Endothelial cell of umbilical vein (primary cell): ENCODE measurements around the gene SERPINA9. TPM values are rescaled to one million over a fixed set of nuclear protein-coding genes. Genes with fewer than 3 reads are reported as not detected.

Source experiments
- BruUV-seq: library from RNA; stranded (reverse); fragments of 400-500 nt; replicated peaks from 2 replicates; lab custom pipeline; 2021; lab: Mats Ljungman, UMichigan
- CTCF ChIA-PET: fragments of 300-600, 350-600 bp; sonication (Branson Sonifier 250); formaldehyde crosslinking; loops from one replicate; lab custom pipeline; 2021; ENCODE audit warnings: antibody characterized with exemption, inconsistent platforms; lab: Charles Lee
- POLR2A ChIA-PET: fragments of 300-600, 350-600 bp; sonication (Branson Sonifier 250); formaldehyde crosslinking; loops from one replicate; lab custom pipeline; 2021; ENCODE audit warnings: antibody characterized with exemption, inconsistent platforms; lab: Charles Lee
- DNase-seq: peaks from one replicate; pipeline ENCODE4 v3.0.0-alpha.2; 2011; ENCODE audit warnings: low read depth, low spot score
- FAIRE-seq: peaks from 2 replicates; lab custom pipeline; 2011; peaks lifted over from hg19 to GRCh38; lab: Jason Lieb, UNC
- H2AFZ ChIP-seq: 2 replicates; pipeline ENCODE4 v1.6.0; 2012; ENCODE audit warnings: low read depth, low read length, control low read depth, inconsistent platforms
- H3K27ac ChIP-seq: 2 replicates; pipeline ENCODE4 v1.5.1; 2011; ENCODE audit warnings: low read depth, mild to moderate bottlenecking, control low read depth, low read length, moderate library complexity; ENCODE audit not compliant: insufficient read depth
- H3K27me3 ChIP-seq, 2 experiments: 2 replicates each; pipeline versions ENCODE4 v1.6.0 to v1.6.1; 2011; ENCODE audit warnings: low read length in 2 of 2, mixed read lengths in 1 of 2; ENCODE audit not compliant: control insufficient read depth in 2 of 2, insufficient read depth in 2 of 2
- H3K36me3 ChIP-seq, 2 experiments: 2 replicates in 1 of 2; 3 replicates in 1 of 2; pipeline ENCODE4 v1.5.1; 2011; ENCODE audit warnings: low read length in 2 of 2, mild to moderate bottlenecking in 1 of 2, moderate library complexity in 1 of 2; ENCODE audit not compliant: control insufficient read depth in 2 of 2, insufficient read depth in 2 of 2; ENCODE audit errors: extremely low read depth in 1 of 2
- H3K4me1 ChIP-seq: 3 replicates; pipeline ENCODE4 v1.5.1; 2011; ENCODE audit warnings: mild to moderate bottlenecking, low read length; ENCODE audit not compliant: control insufficient read depth, insufficient read depth; ENCODE audit errors: extremely low read depth
- H3K4me2 ChIP-seq: 2 replicates; pipeline ENCODE4 v1.6.1; 2011; ENCODE audit warnings: low read length, control low read depth, mixed read lengths; ENCODE audit not compliant: insufficient read depth
- H3K4me3 ChIP-seq, 3 experiments: fragments of 200-600 bp in 1 of 3; sonication (generic), shearing (Covaris generic) in 1 of 3; replicated peaks in 1 of 3; 2 replicates each; pipeline ENCODE4 v1.5.1; 2011 to 2016; ENCODE audit warnings: control low read depth in 3 of 3, low read length in 3 of 3, mild to moderate bottlenecking in 2 of 3, inconsistent platforms in 1 of 3, low read depth in 1 of 3, moderate library complexity in 1 of 3; ENCODE audit not compliant: insufficient read depth in 1 of 3
- H3K79me2 ChIP-seq: 2 replicates; pipeline ENCODE4 v1.6.0; 2012; ENCODE audit warnings: low read length, inconsistent platforms; ENCODE audit not compliant: control insufficient read depth, insufficient read depth
- H3K9ac ChIP-seq: replicated peaks from 2 replicates; pipeline ENCODE3; 2011; ENCODE audit warnings: low read length, control low read depth; ENCODE audit not compliant: insufficient read depth; ENCODE audit errors: extremely low read depth
- H3K9me1 ChIP-seq: replicated peaks from 3 replicates; pipeline ENCODE4 v1.6.0; 2011; ENCODE audit warnings: mild to moderate bottlenecking, low read length; ENCODE audit not compliant: control insufficient read depth, insufficient read depth; ENCODE audit errors: extremely low read depth
- H3K9me3 ChIP-seq: replicated peaks from 2 replicates; pipeline ENCODE4 v1.5.1; 2012; ENCODE audit warnings: low read length, inconsistent platforms; ENCODE audit not compliant: control insufficient read depth, insufficient read depth
- H4K20me1 ChIP-seq: replicated peaks from 2 replicates; pipeline ENCODE3; 2011; ENCODE audit warnings: mild to moderate bottlenecking, low read length; ENCODE audit not compliant: control insufficient read depth, insufficient read depth; ENCODE audit errors: extremely low read depth
- CTCF ChIP-seq, 2 donors: IDR thresholded peaks; 1 replicate in 1 of 2; 2 replicates in 1 of 2; pipeline ENCODE4 v1.5.1; 2011; ENCODE audit warnings: low read length in 2 of 2, mild to moderate bottlenecking in 2 of 2, moderate library complexity in 2 of 2, control low read depth in 1 of 2, inconsistent platforms in 1 of 2, low read depth in 1 of 2; ENCODE audit not compliant: insufficient read depth in 1 of 2; ENCODE audit errors: extremely low read depth in 1 of 2
- EZH2 ChIP-seq: IDR thresholded peaks from 2 replicates; pipeline ENCODE4 v1.6.1; 2012; ENCODE audit warnings: borderline replicate concordance, low read depth, mild to moderate bottlenecking, moderate library complexity, low read length, inconsistent platforms; ENCODE audit not compliant: severe bottlenecking
- FOS ChIP-seq: IDR thresholded peaks from 2 replicates; pipeline ENCODE4 v1.6.1; 2011; ENCODE audit warnings: mild to moderate bottlenecking, low read length, moderate library complexity, borderline replicate concordance; ENCODE audit not compliant: insufficient read depth
- GATA2 ChIP-seq: IDR thresholded peaks from 2 replicates; pipeline ENCODE4 v1.7.0; 2011; ENCODE audit warnings: low read depth, mild to moderate bottlenecking, moderate library complexity, mixed read lengths, low read length; ENCODE audit not compliant: insufficient read length, insufficient read depth
- JUN ChIP-seq: IDR thresholded peaks from 2 replicates; pipeline ENCODE4 v1.6.1; 2011; ENCODE audit warnings: borderline replicate concordance, low read depth; ENCODE audit not compliant: insufficient read length, insufficient read depth
- MAX ChIP-seq: IDR thresholded peaks from 2 replicates; pipeline ENCODE4 v1.6.1; 2011; ENCODE audit not compliant: insufficient read depth, insufficient read length
- MYC ChIP-seq: IDR thresholded peaks from one replicate; pipeline ENCODE4 v1.6.1; 2011; ENCODE audit warnings: mild to moderate bottlenecking, low read depth, low read length
- POLR2A ChIP-seq: IDR thresholded peaks from 2 replicates; pipeline ENCODE4 v1.6.1; 2012; ENCODE audit warnings: low read depth, mild to moderate bottlenecking, control low read depth, low read length
- POLR2AphosphoS5 ChIP-seq: IDR thresholded peaks from 2 replicates; pipeline ENCODE4 v1.6.1; 2012; ENCODE audit warnings: low read depth, mild to moderate bottlenecking, control low read depth, low read length, moderate library complexity; ENCODE audit not compliant: insufficient read depth
- dilution Hi-C: fragments of 300-500 bp; cut with MboI; formaldehyde crosslinking; loops from one replicate; pipeline ENCODE4 v1.15.0; 2019; ENCODE audit warnings: low sequenced_read_pairs; ENCODE audit not compliant: extremely low pct_ligation_motif_present
- intact Hi-C: fragments of 100-400 bp; cut with micrococcal nuclease; formaldehyde crosslinking; loops from one replicate; pipeline ENCODE4 v1.10.0; 2022
- polyA plus RNA-seq, 4 experiments: library from polyadenylated mRNA; depleted of rRNA in 3 of 4; stranded (reverse) in 3 of 4; unstranded in 1 of 4; fragments of >200 nt; gene quantifications; 2 replicates each; pipeline versions ENCODE4 v1.2.1 to v1.2.3, GENCODE V29; 2011 to 2012; ENCODE audit warnings: missing spikeins in 1 of 4
- total RNA-seq: library from RNA; stranded (reverse); gene quantifications from 2 replicates; pipeline ENCODE4 v1.2.3, GENCODE V29; 2021

Gene SERPINA9
- total and polyA plus RNA-seq, 2 donors (not counting 3 experiments of a cell fraction or from before 2014, with no cell fraction given) = not detected

- Histone ChIP-seq H3K9me1 (no peaks in the 10 kb centered on the region), H3K79me2 (no peaks in the 10 kb centered on the region), H3K4me3 (no peak overlapping the region), H4K20me1 (no peaks in the 10 kb centered on the region), H3K9ac (no peak overlapping the region), H3K4me2 (no peak overlapping the region), H3K27me3 (no peaks in the 10 kb centered on the region), H3K9me3 (no peaks in the 10 kb centered on the region), H3K36me3 (no peaks in the 10 kb centered on the region), H3K4me1 (no peaks in the 10 kb centered on the region), H2AFZ (no peak overlapping the region), H3K27ac (no peak overlapping the region)
- no peak for DNase-seq
- ChIA-PET CTCF (interaction anchor here (1.3 to 3.1 kb wide), 2 partner anchors 51 to 64 kb away, joined by 5 to 35 read pairs; no protein-coding TSS in a partner anchor), POLR2A (no interaction called here)
- no peak for FAIRE-seq
- intact Hi-C loops (no loop called here), dilution Hi-C loops (no loop called here)
- no peak for TF ChIP-seq MYC
- TF ChIP-seq MAX = no peak
- TF ChIP-seq EZH2 = no peak
- no peak for TF ChIP-seq POLR2A
- no peak for TF ChIP-seq GATA2
- TF ChIP-seq POLR2AphosphoS5 = no peak
- TF ChIP-seq CTCF (IDR thresholded peaks at IDR 0.05; ENCODE audit: extremely low read depth in 1 of 2, insufficient read depth in 1 of 2, low read depth in 1 of 2, low read length in 2 of 2) = no peak
- no peak for TF ChIP-seq FOS
- TF ChIP-seq JUN = no peak
- BruUV-seq = no TSS peak
These were observed 8.5 kb upstream of the SERPINA9 start for GRCh38 chr14:94484481-94484880.
